ENCODE measurements around the gene NUP98.

NUP98 gene

GRCh38 chr11:3835751-3836150, 38.4 kb upstream of the NUP98 start:
- CTCF ChIA-PET = interaction anchor here (0.7 to 1.3 kb wide), 5 partner anchors 11 to 237 kb away, joined by 3 to 11 read pairs (median 4); no protein-coding TSS in a partner anchor
- H3K4me1 ChIP-seq (ENCODE audit: control insufficient read depth, insufficient read depth, low read length) = no peaks in the 10 kb centered on the region
- H3K27ac ChIP-seq (ENCODE audit: extremely low read depth, low read depth, low read length) = no peak overlapping the region
- H3K4me3 ChIP-seq (ENCODE audit: low read depth, low read length) = no peak overlapping the region
- H3K36me3 ChIP-seq (ENCODE audit: control insufficient read depth in 2 of 2, insufficient read depth in 1 of 2, low read length in 2 of 2) = peaks cover 0 to 49% of the 10 kb centered on the region in 2 experiments; a peak in 1 of 3 replicates
- TF ChIP-seq ZNF692 (tag by site-specific recombination; IDR thresholded peaks at IDR 0.05) (no peak), ZNF785 (tag by site-specific recombination; IDR thresholded peaks at IDR 0.05) (no peak), CTCF (tag by site-specific recombination; IDR thresholded peaks at IDR 0.05) (no peak), ZBTB7A (tag by site-specific recombination; IDR thresholded peaks at IDR 0.05; ENCODE audit: low read depth) (no peak), REST (tag by site-specific recombination; IDR thresholded peaks at IDR 0.05) (no peak), ZNF555 (tag by site-specific recombination; conservative IDR thresholded peaks at IDR 0.05) (no peak), ZNF138 (tag by site-specific recombination; IDR thresholded peaks at IDR 0.05; ENCODE audit: borderline replicate concordance) (no peak)
- POLR2A ChIA-PET = interaction anchor here (0.6 kb wide), 3 partner anchors 11 to 137 kb away, joined by 3 to 4 read pairs (median 4); no protein-coding TSS in a partner anchor
- H3K9me3 ChIP-seq (ENCODE audit: control insufficient read depth, insufficient read depth, low read depth, low read length) = no peaks in the 10 kb centered on the region

- no peak for TF ChIP-seq ZFP3 (tag by site-specific recombination; IDR thresholded peaks at IDR 0.05; ENCODE audit: low read depth)
- no peak for TF ChIP-seq ZNF544 (tag by site-specific recombination; IDR thresholded peaks at IDR 0.05)
- no peak for TF ChIP-seq ZNF629 (tag by site-specific recombination; IDR thresholded peaks at IDR 0.05)
- peak; percentile 54 for TF ChIP-seq ZNF341 (tag by site-specific recombination; IDR thresholded peaks at IDR 0.05; ENCODE audit: low read depth)
- TF ChIP-seq ZBTB8A (tag by site-specific recombination; IDR thresholded peaks at IDR 0.05) = no peak
- no peak for TF ChIP-seq TCF7L2 (IDR thresholded peaks at IDR 0.05; ENCODE audit: borderline replicate concordance, low read depth, low read length)
- ChIA-PET POLR2A (interaction anchor here (0.7 kb wide), 1 partner anchor 51 kb away, joined by 4 read pairs; no protein-coding TSS in a partner anchor), CTCF (interaction anchor here (0.7 to 1.7 kb wide), 7 partner anchors 10 to 238 kb away, joined by 3 to 11 read pairs (median 4); partner anchors contain the start of gene PGAP2)
- Histone ChIP-seq H3K36me3 (ENCODE audit: control insufficient read depth in 2 of 2, insufficient read depth in 1 of 2, low read length in 2 of 2) (peaks cover 0 to 58% of the 10 kb centered on the region in 2 experiments; a peak in 2 of 3 replicates), H3K27ac (ENCODE audit: extremely low read depth, low read depth, low read length) (no peak overlapping the region), H3K4me3 (ENCODE audit: low read depth, low read length) (no peak overlapping the region), H3K9me3 (ENCODE audit: control insufficient read depth, insufficient read depth, low read depth, low read length) (no peaks in the 10 kb centered on the region), H3K4me1 (ENCODE audit: control insufficient read depth, insufficient read depth, low read length) (no peaks in the 10 kb centered on the region)
These were observed 37.5 kb upstream of the NUP98 start for GRCh38 chr11:3834664-3835461.

GRCh38 chr11:3834349-3834663, 37.0 kb upstream of the NUP98 start:
- TF ChIP-seq ZFP41 (tag by site-specific recombination; IDR thresholded peaks at IDR 0.05; ENCODE audit: borderline replicate concordance) = no peak
- Histone ChIP-seq H3K4me3 (ENCODE audit: low read depth, low read length) (no peak overlapping the region), H3K9me3 (ENCODE audit: control insufficient read depth, insufficient read depth, low read depth, low read length) (no peaks in the 10 kb centered on the region), H3K36me3 (ENCODE audit: control insufficient read depth in 2 of 2, insufficient read depth in 1 of 2, low read length in 2 of 2) (peaks cover 0 to 62% of the 10 kb centered on the region in 2 experiments; a peak in 2 of 3 replicates), H3K4me1 (ENCODE audit: control insufficient read depth, insufficient read depth, low read length) (no peaks in the 10 kb centered on the region), H3K27ac (ENCODE audit: extremely low read depth, low read depth, low read length) (no peak overlapping the region)
- CTCF ChIA-PET = interaction anchor here (0.6 to 1.7 kb wide), 2 partner anchors 9 to 241 kb away, joined by 3 to 8 read pairs; no protein-coding TSS in a partner anchor
- POLR2A ChIA-PET = no interaction called here

Data from HEK293 (cell line).